Fibroblast of villous mesenchyme (primary cell): Measurements from ENCODE around the gene MYO1D. TPM values are rescaled to one million over a fixed set of nuclear protein-coding genes. Genes with fewer than 3 reads are reported as not detected.
A peak's percentile ranks its signal among the peaks of the same experiment; 100 is the strongest.

Experiments
- DNase-seq: peaks from one replicate; pipeline ENCODE4 v3.0.0-alpha.2; 2010; ENCODE audit warnings: low read depth
- H3K4me3 ChIP-seq: 2 replicates; pipeline ENCODE4 v1.5.1; 2011; ENCODE audit warnings: low read depth, mild to moderate bottlenecking, low read length
- CTCF ChIP-seq: IDR thresholded peaks from 2 replicates; pipeline ENCODE4 v1.5.1; 2012; ENCODE audit warnings: low read depth, mild to moderate bottlenecking, low read length; ENCODE audit not compliant: insufficient read depth
- total RNA-seq: library from RNA; depleted of rRNA; stranded (reverse); fragments of >200 nt; gene quantifications from 2 replicates; pipeline ENCODE4 v1.2.3, GENCODE V29; 2012

MYO1D gene
- total RNA-seq, 1 donor: 19.0 TPM

- DNase-seq: peak; percentile 5
- no peak overlapping the region for H3K4me3 ChIP-seq
- no peak for TF ChIP-seq CTCF
Measured at GRCh38 chr17:32551186-32551955, 325.6 kb downstream of the MYO1D start.

GRCh38 chr17:32549559-32549958 lies 327.4 kb downstream of the MYO1D start:
- no peak for TF ChIP-seq CTCF
- no peak overlapping the region for H3K4me3 ChIP-seq
- no peak for DNase-seq

GRCh38 chr17:32546031-32546444 lies 330.9 kb downstream of the MYO1D start:
- no peak overlapping the region for H3K4me3 ChIP-seq
- no peak for TF ChIP-seq CTCF
- DNase-seq: no peak

- H3K4me3 ChIP-seq: no peak overlapping the region
- DNase-seq: no peak
- no peak for TF ChIP-seq CTCF
Measured at GRCh38 chr17:32542186-32542585, 334.7 kb downstream of the MYO1D start.

- no peak overlapping the region for H3K4me3 ChIP-seq
- DNase-seq: no peak
- TF ChIP-seq CTCF: no peak
Measured at GRCh38 chr17:32541640-32542039, 335.3 kb downstream of the MYO1D start.

GRCh38 chr17:32536736-32537643 lies 339.9 kb downstream of the MYO1D start:
- TF ChIP-seq CTCF: no peak
- peak; percentile 51 for DNase-seq
- H3K4me3 ChIP-seq: no peak overlapping the region
